Loucy (cell line): ENCODE data around the gene MKLN1.

Experiments
- EZH2phosphoT487 ChIP-seq: fragments of 200-600 bp; IDR thresholded peaks from 2 replicates; pipeline ENCODE4 v1.6.1; 2018; ENCODE audit warnings: antibody characterized with exemption, mild to moderate bottlenecking, moderate library complexity, borderline replicate concordance
- TF ChIP-seq, protein P1 (sequence below): fragments of 200-600 bp; sonication (generic); conservative IDR thresholded peaks from 2 replicates; pipeline ENCODE4 v1.5.1; 2014; ENCODE audit warnings: mild to moderate bottlenecking, antibody characterized with exemption, low read length

DNA sequence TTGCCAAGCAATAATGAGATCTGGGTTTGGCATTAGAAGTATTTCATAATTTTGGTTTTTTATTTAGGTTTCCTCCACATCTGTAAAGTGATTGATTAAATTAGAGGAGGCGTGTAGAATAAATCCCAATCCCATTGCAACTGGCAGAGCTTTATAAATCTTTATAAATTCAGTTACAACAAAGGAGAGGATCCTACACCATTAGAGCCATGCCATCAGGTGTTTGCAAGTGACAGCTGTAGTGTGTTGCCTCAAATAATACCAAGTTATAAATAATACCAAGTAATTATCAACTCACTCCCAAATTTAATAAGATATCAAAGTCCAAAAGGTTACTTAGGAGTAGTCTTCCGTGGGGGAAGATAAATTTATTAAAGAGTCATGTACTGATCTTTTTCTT, 166.5 kb downstream of the MKLN1 start:
- TF ChIP-seq, protein P1, sequence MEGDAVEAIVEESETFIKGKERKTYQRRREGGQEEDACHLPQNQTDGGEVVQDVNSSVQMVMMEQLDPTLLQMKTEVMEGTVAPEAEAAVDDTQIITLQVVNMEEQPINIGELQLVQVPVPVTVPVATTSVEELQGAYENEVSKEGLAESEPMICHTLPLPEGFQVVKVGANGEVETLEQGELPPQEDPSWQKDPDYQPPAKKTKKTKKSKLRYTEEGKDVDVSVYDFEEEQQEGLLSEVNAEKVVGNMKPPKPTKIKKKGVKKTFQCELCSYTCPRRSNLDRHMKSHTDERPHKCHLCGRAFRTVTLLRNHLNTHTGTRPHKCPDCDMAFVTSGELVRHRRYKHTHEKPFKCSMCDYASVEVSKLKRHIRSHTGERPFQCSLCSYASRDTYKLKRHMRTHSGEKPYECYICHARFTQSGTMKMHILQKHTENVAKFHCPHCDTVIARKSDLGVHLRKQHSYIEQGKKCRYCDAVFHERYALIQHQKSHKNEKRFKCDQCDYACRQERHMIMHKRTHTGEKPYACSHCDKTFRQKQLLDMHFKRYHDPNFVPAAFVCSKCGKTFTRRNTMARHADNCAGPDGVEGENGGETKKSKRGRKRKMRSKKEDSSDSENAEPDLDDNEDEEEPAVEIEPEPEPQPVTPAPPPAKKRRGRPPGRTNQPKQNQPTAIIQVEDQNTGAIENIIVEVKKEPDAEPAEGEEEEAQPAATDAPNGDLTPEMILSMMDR = no peak
- TF ChIP-seq EZH2phosphoT487 = no peak
